Posterior vena cava (tissue), 2 donors: ENCODE measurements around the gene PIR. TPM values are rescaled to one million over a fixed set of nuclear protein-coding genes. Genes with fewer than 3 reads are reported as not detected.

Experiments
- DNase-seq: peaks from one replicate; pipeline ENCODE4 v3.0.0-alpha.2; 2020; ENCODE audit warnings: low spot score
- intact Hi-C, 2 donors: fragments of 100-400 bp; cut with DNase I; formaldehyde crosslinking; loops; one replicate each; pipeline versions ENCODE4 v1.14.1 to v1.14.2; 2022 to 2023
- total RNA-seq, 2 donors: library from RNA; stranded (reverse); fragmentation: NEBNext Ultra II Directional; extraction: Animal tissue kit (Norgen Biotek cat#: 25700); gene quantifications; one replicate each; pipeline ENCODE4 v1.2.1, GENCODE V29; 2021
- donor health status: DM: yes; HTN: yes; CAD: no.
- donor health status: DM: yes; HTN: yes; CAD: no.

The PIR gene
- total RNA-seq, 2 donors from 2014 or later = 10.4 to 12.2 TPM

GRCh38 chrX:15366506-15367352 is 126.4 kb downstream of the PIR start:
- intact Hi-C loops = no loop called here
- DNase-seq = no peak

GRCh38 chrX:15359701-15360100 is 133.4 kb downstream of the PIR start:
- no peak for DNase-seq
- intact Hi-C loops = no loop called here

DNA sequence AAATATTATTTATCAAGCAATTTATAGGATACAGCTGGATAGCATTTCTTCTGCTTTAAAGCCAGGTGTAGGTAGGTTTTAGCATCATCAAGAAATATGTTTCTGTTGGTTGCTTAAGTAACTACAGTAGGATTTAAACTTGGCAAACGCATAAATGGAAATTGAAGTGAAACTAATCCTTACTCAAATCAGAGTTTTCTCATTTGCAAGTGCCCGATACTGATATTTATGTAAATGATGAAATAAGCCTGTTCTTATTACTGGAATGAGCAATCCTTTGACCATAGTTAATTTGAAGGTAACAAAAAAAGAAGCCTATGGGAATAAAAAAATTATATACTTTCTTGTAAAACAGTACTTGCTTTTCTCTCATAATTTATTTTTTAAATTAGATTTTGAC is 134.6 kb downstream of the PIR start:
- intact Hi-C loops = no loop called here
- DNase-seq = no peak

DNA sequence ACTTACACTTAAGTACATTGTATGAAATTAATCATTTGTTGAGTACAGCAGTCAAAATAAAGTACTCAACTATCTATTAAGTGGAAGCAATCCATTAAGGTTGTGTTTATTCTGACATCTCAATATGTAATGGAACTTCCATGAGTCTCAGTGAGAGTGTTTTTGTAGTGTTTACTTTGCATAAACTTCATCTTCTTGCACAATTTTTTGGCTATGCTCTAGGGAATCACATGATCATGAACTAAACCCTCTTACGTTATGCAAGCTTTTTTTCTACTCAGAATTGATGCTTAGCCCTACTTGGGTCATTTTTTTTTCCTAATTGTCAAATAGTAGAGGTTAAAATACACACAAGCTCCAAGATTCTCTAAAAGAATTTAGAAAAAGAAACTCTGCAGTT is 136.7 kb downstream of the PIR start:
- intact Hi-C loops = no loop called here
- no peak for DNase-seq

GRCh38 chrX:15350329-15350996 is 142.7 kb downstream of the PIR start:
- no peak for DNase-seq
- intact Hi-C loops = no loop called here

GRCh38 chrX:15349046-15349445 is 144.1 kb downstream of the PIR start:
- no peak for DNase-seq
- intact Hi-C loops = no loop called here

DNA sequence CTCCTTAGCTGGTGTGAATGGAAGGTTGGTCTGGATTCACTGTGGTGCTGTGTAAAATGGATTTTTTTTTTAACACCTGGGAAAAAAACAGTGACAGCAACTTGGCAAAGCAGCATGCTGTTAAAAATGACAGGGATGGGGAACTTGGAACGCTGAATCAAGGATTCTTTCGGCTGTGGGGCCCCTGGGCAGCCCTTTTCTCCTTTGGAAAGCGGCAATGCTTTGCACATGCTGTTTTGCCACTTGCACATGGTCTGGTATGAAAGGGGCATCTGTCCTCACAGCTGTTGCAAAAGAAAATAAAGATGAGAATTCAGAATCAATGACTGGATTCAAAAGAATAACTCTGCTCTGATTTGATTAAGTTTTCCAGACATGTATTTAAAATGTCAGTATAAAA is 147.2 kb downstream of the PIR start:
- intact Hi-C loops = no loop called here

DNA sequence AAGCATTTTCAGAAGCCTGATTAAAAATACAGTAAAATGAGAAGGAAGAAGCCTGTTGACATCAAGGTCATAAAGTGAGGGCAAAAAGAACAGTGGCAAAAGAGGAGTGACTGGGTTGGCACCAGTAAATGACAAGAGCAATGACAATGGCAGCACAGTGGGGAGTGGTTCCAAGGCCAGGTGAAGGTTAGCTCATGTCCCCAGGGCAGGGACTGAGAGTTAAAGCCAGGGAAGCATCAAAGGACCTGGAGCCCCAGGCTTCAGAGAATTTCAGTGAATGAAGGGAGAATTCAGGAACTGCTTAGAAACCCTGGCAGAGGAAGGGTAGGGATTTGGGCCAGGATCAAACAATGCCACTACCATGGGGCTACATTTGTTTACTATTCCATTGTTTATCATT is 149.0 kb downstream of the PIR start:
- intact Hi-C loops = no loop called here

More for the DNA sequence above, 147.2 kb downstream of the PIR start:
- no peak for DNase-seq

DNA sequence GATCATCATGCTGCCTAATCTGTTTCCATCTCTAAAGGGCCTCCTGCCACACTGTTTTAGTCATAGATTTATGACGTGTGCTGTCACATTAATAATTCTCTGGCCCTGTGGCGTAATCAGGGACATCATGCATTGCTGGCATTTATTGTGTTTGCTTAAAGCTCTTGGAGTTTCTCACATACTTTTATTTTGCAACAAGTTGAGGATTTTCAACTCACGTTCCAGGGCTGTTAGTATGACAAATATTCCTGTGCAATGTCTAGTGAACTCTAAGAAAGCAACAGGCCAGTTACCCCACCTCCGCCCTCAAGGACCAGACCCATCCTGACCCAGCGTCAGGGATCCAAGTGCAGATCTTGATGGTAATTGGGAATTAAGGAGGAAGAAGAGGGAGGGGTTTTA is 150.1 kb downstream of the PIR start:
- no peak for DNase-seq
- intact Hi-C loops = no loop called here

More for the DNA sequence above, 149.0 kb downstream of the PIR start:
- no peak for DNase-seq

GRCh38 chrX:15340867-15341266 is 152.3 kb downstream of the PIR start:
- intact Hi-C loops = no loop called here
- DNase-seq = no peak

GRCh38 chrX:15336023-15336413 is 157.1 kb downstream of the PIR start:
- intact Hi-C loops = no loop called here
- no peak for DNase-seq

GRCh38 chrX:15335135-15336022 is 157.8 kb downstream of the PIR start, which contains the start of gene PIGA:
TSS of gene PIGA (minus strand) at chrX:15335523. CDS start at chrX:15331930, 3,593 bp downstream.
- peak; percentile 99 for DNase-seq
- intact Hi-C loops = no loop called here

Other genes with a start within 250 kb of the PIR start
- 1 to 10 TPM; 1.4 to 2.3 TPM for gene ASB9, start 223.2 kb downstream of the PIR start, total RNA-seq
- gene ASB11, start 177.7 kb downstream of the PIR start, total RNA-seq = not detected
- gene PIGA, start 157.8 kb downstream of the PIR start, total RNA-seq = 10 to 100 TPM; 11.4 to 11.9 TPM
- 1 to 10 TPM; 2.7 to 4.1 TPM for gene VEGFD, start 108.9 kb downstream of the PIR start, total RNA-seq
- 1 to 10 TPM; 4.4 to 7.0 TPM for gene BMX, start 7.5 kb upstream of the PIR start, total RNA-seq
- 1 to 10 TPM; 1.0 to 1.6 TPM for gene ACE2, start 107.6 kb upstream of the PIR start, total RNA-seq
- under 1 TPM; 0.48 to 0.51 TPM for gene CLTRN, start 171.5 kb upstream of the PIR start, total RNA-seq
- 10 to 100 TPM; 16.9 to 23.1 TPM for gene CA5B, start 244.9 kb upstream of the PIR start, total RNA-seq